ENCODE measurements around the gene GAS1. TPM values are rescaled to one million over a fixed set of nuclear protein-coding genes. Genes with fewer than 3 reads are reported as not detected.
A peak's percentile ranks its signal among the peaks of the same experiment; 100 is the strongest.

GAS1 gene, protein sequence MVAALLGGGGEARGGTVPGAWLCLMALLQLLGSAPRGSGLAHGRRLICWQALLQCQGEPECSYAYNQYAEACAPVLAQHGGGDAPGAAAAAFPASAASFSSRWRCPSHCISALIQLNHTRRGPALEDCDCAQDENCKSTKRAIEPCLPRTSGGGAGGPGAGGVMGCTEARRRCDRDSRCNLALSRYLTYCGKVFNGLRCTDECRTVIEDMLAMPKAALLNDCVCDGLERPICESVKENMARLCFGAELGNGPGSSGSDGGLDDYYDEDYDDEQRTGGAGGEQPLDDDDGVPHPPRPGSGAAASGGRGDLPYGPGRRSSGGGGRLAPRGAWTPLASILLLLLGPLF
- 16.0 and 120 TPM in 2 replicates for total RNA-seq (ENCODE audit: low replicate concordance)
- long read RNA-seq: 0 reads

DNA sequence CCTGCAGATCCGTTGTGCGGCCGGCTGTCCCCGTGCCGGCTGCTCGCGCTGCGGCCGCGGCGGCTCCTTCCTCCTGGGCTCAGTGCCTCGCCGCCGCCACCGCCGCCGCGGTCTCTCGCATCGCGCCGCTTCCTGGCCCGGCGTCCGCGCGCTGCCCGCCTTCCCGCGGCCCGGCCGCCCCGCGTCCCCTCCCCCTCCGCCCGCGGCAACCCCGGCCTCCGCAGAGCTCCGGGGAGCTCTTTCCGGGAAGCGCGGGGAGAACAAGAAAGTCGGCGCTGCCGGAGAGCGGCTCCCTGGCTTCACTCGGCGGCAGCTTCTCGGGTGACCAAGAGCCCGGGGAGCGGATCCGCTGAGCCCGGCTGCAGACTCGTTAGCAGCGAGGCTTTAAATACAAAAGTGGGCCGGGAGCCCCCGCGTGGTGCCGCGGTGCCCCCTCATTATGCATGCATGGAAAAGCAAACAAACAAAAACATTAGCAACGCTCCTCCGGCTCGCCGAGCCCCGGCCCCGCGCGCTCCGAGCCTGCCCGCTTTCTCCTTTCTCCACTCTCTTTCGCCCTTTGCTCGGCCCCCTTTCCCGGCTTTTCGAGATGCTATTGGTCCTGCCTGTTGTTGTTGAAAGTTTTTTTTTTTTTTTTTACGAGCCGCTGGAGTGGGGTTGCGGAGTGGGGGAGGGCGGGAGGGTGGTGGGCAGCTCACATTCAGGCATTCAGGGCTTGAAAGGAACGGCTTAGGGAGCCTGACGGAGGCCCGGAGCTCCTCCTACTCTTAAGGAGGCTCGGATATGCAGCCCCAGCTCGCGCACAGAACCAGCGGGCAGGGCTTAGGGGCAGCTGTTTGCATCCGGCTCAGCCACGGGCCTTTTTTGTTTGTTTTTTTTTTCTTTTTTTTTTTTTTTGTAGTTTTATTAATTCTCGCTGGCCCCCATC is at the start of gene GAS1:
Gene GAS1 (minus strand): TSS at position 361 of the 928 bp plus-strand sequence. CDS start 727 bp downstream, outside the sequence.
- peaks cover 30% of the 10 kb centered on the region for H3K27me3 Mint-ChIP-seq
- H3K9me3 Mint-ChIP-seq: peaks cover 2% of the 10 kb centered on the region
- H3K4me3 Mint-ChIP-seq: peak within 1 kb of the TSS; percentile 90
- peaks cover 14% of the 10 kb centered on the region for H3K36me3 Mint-ChIP-seq
- DNase-seq (ENCODE audit: extremely low spot score, unreplicated experiment): peak; percentile 93
- peak within 1 kb of the TSS; percentile 85 for H3K27ac Mint-ChIP-seq
- peaks cover 23% of the 10 kb centered on the region for H3K4me1 Mint-ChIP-seq (ENCODE audit: unreplicated experiment)
- TF ChIP-seq, protein P1, sequence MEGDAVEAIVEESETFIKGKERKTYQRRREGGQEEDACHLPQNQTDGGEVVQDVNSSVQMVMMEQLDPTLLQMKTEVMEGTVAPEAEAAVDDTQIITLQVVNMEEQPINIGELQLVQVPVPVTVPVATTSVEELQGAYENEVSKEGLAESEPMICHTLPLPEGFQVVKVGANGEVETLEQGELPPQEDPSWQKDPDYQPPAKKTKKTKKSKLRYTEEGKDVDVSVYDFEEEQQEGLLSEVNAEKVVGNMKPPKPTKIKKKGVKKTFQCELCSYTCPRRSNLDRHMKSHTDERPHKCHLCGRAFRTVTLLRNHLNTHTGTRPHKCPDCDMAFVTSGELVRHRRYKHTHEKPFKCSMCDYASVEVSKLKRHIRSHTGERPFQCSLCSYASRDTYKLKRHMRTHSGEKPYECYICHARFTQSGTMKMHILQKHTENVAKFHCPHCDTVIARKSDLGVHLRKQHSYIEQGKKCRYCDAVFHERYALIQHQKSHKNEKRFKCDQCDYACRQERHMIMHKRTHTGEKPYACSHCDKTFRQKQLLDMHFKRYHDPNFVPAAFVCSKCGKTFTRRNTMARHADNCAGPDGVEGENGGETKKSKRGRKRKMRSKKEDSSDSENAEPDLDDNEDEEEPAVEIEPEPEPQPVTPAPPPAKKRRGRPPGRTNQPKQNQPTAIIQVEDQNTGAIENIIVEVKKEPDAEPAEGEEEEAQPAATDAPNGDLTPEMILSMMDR (conservative IDR thresholded peaks at IDR 0.05): no peak

DNA sequence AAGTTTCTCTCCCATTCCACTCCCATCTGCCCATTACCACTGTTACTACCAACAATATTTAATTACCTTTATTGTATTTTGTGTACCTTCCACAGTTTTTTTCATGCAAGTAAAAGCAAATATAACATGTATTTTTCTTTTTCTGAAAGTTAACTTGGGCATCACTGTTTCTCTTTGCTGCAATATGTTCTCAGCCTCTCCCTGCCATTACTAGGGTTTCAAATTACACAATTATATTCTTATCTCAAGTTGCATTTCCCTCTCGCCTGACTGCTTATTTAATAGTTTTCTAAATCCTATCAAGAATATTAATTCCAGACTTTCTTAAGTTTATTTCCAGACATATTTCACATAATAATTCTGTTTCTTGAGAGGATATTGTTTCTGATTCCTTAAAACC is 46.9 kb upstream of the GAS1 start:
- TF ChIP-seq, protein P1 (conservative IDR thresholded peaks at IDR 0.05): no peak
- no peaks in the 10 kb centered on the region for H3K36me3 Mint-ChIP-seq
- peaks cover 29% of the 10 kb centered on the region for H3K4me1 Mint-ChIP-seq (ENCODE audit: unreplicated experiment)
- H3K9me3 Mint-ChIP-seq: peaks cover under 1% of the 10 kb centered on the region
- no peak overlapping the region for H3K4me3 Mint-ChIP-seq
- H3K27me3 Mint-ChIP-seq: peaks cover 7% of the 10 kb centered on the region
- DNase-seq (ENCODE audit: extremely low spot score, unreplicated experiment): no peak
- no peak overlapping the region for H3K27ac Mint-ChIP-seq

DNA sequence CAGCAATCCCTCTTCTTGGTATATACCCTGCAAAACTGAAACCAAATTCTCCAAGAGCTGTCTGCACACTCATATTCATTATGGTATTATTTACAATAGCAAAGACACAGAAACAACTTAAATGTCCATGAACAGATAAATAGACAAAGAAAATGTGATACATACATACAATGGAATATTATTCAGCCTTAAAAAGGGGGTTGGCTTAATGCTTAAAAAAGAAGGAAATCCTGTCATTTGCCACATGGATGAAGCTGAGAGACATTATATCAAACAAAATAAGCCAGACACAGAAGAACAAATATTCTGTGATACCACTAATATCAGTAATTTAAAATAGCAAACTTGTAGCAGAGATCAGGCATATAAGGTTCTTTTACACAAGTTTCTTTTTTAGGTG is 46.5 kb upstream of the GAS1 start:
- DNase-seq (ENCODE audit: extremely low spot score, unreplicated experiment): no peak
- Mint-ChIP-seq H3K27me3 (peaks cover 11% of the 10 kb centered on the region), H3K36me3 (no peaks in the 10 kb centered on the region), H3K9me3 (peaks cover 4% of the 10 kb centered on the region), H3K4me3 (no peak overlapping the region), H3K4me1 (ENCODE audit: unreplicated experiment) (peaks cover 33% of the 10 kb centered on the region), H3K27ac (no peak overlapping the region)
- TF ChIP-seq, protein P1 (conservative IDR thresholded peaks at IDR 0.05): no peak

DNA sequence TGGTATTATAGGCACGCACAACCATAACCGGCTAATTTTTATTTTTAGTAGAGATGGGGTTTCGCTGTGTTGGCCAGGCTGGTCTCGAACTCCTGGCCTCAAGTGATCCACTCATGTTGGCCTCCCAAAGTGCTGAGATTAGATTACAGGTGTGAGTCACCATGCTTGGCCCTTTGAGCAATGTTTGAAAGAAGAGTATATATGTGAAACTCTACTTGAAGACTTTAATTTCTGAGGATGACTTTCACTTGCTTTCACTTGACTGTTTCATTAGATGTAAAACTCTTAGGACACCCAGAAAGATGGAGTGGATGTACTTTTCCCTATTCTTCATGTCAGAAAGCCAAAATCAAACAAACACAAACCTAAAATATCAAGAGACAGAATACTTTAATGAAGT is 43.8 kb upstream of the GAS1 start:
- no peaks in the 10 kb centered on the region for H3K36me3 Mint-ChIP-seq

DNA sequence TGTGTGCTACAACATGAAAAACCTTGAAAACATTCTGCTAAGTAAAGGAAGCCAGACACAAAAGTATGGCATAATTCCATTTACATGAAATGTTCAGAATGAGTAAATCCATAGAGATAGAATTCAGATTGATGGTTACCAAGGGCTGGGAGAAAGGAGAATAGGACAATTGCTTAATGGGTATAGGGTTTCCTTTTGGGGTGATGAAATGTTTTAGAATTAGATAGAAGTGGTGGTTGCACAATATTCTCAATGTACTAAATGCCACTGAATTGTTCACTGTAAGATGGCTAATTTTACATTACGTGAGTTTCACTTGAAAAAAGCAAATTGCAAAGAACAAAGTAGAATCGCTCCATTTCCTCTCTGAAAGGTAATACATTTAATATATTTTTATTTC is 43.0 kb upstream of the GAS1 start:
- Mint-ChIP-seq H3K27ac (no peak overlapping the region), H3K27me3 (peaks cover 6% of the 10 kb centered on the region), H3K4me3 (no peak overlapping the region), H3K36me3 (no peaks in the 10 kb centered on the region), H3K9me3 (peaks cover 4% of the 10 kb centered on the region), H3K4me1 (ENCODE audit: unreplicated experiment) (peaks cover 26% of the 10 kb centered on the region)
- no peak for DNase-seq (ENCODE audit: extremely low spot score, unreplicated experiment)
- TF ChIP-seq, protein P1 (conservative IDR thresholded peaks at IDR 0.05): no peak

More for the DNA sequence above, 43.8 kb upstream of the GAS1 start:
- Mint-ChIP-seq H3K4me1 (ENCODE audit: unreplicated experiment) (peaks cover 27% of the 10 kb centered on the region), H3K9me3 (peaks cover 4% of the 10 kb centered on the region), H3K27me3 (peaks cover 6% of the 10 kb centered on the region), H3K4me3 (no peak overlapping the region), H3K27ac (no peak overlapping the region)
- TF ChIP-seq, protein P1 (conservative IDR thresholded peaks at IDR 0.05): no peak
- no peak for DNase-seq (ENCODE audit: extremely low spot score, unreplicated experiment)

All from type B pancreatic cell (in vitro differentiated cells).